Ovary (tissue), 9 donors: ENCODE data around the gene PLK1. TPM values are rescaled to one million over a fixed set of nuclear protein-coding genes. Genes with fewer than 3 reads are reported as not detected.

ENCODE experiments used
- DNase-seq, 5 donors: peaks; one replicate each; pipeline ENCODE4 v3.0.0-alpha.2; 2019 to 2020
- H3K27ac ChIP-seq, 2 donors: fragments of 200-600 bp; one replicate each; pipeline versions ENCODE4 v1.5.1 to v1.8.0; 2019 to 2022
- H3K27me3 ChIP-seq: fragments of 200-600 bp; one replicate; pipeline ENCODE4 v1.8.0; 2022
- H3K36me3 ChIP-seq: fragments of 200-600 bp; sonication (generic); one replicate; pipeline ENCODE4 v1.5.1; 2019
- H3K4me1 ChIP-seq: one replicate; pipeline ENCODE4 v1.8.1; 2013; ENCODE audit warnings: mild to moderate bottlenecking, moderate library complexity; ENCODE audit not compliant: insufficient read depth
- H3K4me3 ChIP-seq: fragments of 200-600 bp; sonication (generic); one replicate; pipeline ENCODE4 v1.5.1; 2017
- H3K9me3 ChIP-seq, 2 donors: fragments of 200-600 bp in 1 of 2; sonication (generic) in 1 of 2; one replicate each; pipeline versions ENCODE4 v1.5.1 to v1.8.1; 2013 to 2019; ENCODE audit warnings: mild to moderate bottlenecking in 1 of 2, moderate library complexity in 1 of 2
- EP300 ChIP-seq: sonication (generic); formaldehyde crosslinking; IDR thresholded peaks from one replicate; pipeline ENCODE4 v1.6.1; 2017; ENCODE audit warnings: antibody characterized with exemption
- POLR2A ChIP-seq: fragments of 450-650 bp; IDR thresholded peaks from one replicate; pipeline ENCODE4 v1.6.1; 2017; ENCODE audit warnings: antibody characterized with exemption, mild to moderate bottlenecking, moderate library complexity
- WGBS, 3 donors: extraction: QIAGEN DNeasy Blood & Tissue Kit in 1 of 3; methylation state at CpG; one replicate each; pipeline versions ENCODE4 v1.1.5 to v1.1.7; 2013 to 2017; 5-methylcytosine and 5-hydroxymethylcytosine counted together
- intact Hi-C, 4 donors: fragments of 100-400 bp; cut with DNase I; formaldehyde crosslinking; loops; one replicate each; pipeline versions ENCODE4 v1.11.0 to v1.15.1; 2022 to 2023
- polyA plus RNA-seq, 2 donors: library from polyadenylated mRNA; stranded (reverse); fragments of 200-250 nt in 1 of 2; fragments of 350-450 nt in 1 of 2; fragmentation: Illumina TruSeq in 1 of 2; extraction: RNeasy Lipid Tissue Mini Kit (QIAGEN cat#74804) in 1 of 2; gene quantifications; one replicate each; pipeline ENCODE4 v1.2.3, GENCODE V29; 2013 to 2014
- total RNA-seq, 7 donors: library from RNA; depleted of rRNA in 2 of 7; stranded (reverse); fragments of >200 nt in 2 of 7; fragmentation: NEBNext Ultra II Directional in 3 of 7; extraction: Animal tissue kit (Norgen Biotek cat#: 25700) in 3 of 7; gene quantifications; one replicate each; pipeline versions ENCODE4 v1.1.0 to v1.2.4, GENCODE V29; 2016 to 2023
- TF ChIP-seq, protein P1 (sequence below), 3 donors: fragments of 450-650 bp in 2 of 3; fragments of 200-600 bp in 1 of 3; IDR thresholded peaks; one replicate each; pipeline versions ENCODE4 v1.5.1 to v1.8.0; 2016 to 2022; ENCODE audit warnings: antibody characterized with exemption in 3 of 3, mild to moderate bottlenecking in 1 of 3
- donor health status: DM: no; HTN: no; CAD: no; lungs with moderate emphysema.
- donor health status: DM: no; HTN: no; CAD: no.
- donor health status: Bipolar disorder and iron deficiency.
- donor health status: DM: yes; HTN: yes; CAD: no.
- donor health status: DM: no; HTN: no; CAD: no.
- donor health status: DM: yes; HTN: yes; CAD: no.

The PLK1 gene
- total and polyA plus RNA-seq, 9 donors, result 1.1 to 4.7 (median 1.9) TPM

DNA sequence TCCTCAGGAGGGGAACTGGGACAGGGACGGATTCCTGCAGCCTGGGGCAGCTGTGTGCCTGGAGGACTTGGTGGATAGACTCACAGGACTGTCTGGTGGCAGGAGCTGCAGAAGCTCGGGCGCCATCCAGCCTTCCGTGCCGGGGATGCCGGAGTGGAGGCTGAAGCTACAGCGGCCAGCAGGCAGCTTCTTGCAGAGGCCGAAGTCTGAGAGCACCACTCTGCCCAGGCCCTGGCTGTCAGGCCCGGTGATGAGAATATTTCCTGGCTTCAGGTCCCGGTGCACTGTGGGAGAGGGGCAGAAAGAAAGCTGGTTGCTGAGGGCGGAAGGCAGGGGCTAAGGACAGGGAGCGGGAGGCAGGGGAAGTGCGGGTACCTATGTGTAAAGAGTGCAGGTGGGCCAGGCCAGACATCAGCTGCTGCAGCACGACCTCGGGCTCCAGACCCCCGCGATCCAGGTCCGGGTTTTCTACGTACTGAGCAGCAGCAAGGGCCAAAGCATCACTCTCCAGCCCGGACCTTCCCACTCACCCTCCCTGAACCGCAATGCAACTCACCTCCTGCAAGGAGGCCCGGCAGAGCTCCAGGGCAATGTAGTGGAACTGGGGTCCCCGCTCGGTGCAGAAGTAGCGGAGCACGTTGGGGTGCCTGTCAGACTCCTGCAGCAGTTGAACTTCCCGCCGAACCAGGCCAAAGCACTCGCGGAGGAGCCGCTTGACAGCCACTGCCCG is 16.1 kb downstream of the PLK1 start:
- no peak for TF ChIP-seq POLR2A
- TF ChIP-seq EP300, result no peak
- TF ChIP-seq, protein P1, sequence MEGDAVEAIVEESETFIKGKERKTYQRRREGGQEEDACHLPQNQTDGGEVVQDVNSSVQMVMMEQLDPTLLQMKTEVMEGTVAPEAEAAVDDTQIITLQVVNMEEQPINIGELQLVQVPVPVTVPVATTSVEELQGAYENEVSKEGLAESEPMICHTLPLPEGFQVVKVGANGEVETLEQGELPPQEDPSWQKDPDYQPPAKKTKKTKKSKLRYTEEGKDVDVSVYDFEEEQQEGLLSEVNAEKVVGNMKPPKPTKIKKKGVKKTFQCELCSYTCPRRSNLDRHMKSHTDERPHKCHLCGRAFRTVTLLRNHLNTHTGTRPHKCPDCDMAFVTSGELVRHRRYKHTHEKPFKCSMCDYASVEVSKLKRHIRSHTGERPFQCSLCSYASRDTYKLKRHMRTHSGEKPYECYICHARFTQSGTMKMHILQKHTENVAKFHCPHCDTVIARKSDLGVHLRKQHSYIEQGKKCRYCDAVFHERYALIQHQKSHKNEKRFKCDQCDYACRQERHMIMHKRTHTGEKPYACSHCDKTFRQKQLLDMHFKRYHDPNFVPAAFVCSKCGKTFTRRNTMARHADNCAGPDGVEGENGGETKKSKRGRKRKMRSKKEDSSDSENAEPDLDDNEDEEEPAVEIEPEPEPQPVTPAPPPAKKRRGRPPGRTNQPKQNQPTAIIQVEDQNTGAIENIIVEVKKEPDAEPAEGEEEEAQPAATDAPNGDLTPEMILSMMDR (IDR thresholded peaks at IDR 0.05), result no peak
- no peak for DNase-seq
- Histone ChIP-seq H3K36me3 (no peaks in the 10 kb centered on the region), H3K27ac (no peak overlapping the region), H3K27me3 (no peaks in the 10 kb centered on the region), H3K9me3 (no peaks in the 10 kb centered on the region), H3K4me3 (no peak overlapping the region), H3K4me1 (no peaks in the 10 kb centered on the region)
- 8 to 18% (median 14%) methylated on average over 32 of the region's 32 CpGs for WGBS, 3 donors
- intact Hi-C loops, result no loop called here

DNA sequence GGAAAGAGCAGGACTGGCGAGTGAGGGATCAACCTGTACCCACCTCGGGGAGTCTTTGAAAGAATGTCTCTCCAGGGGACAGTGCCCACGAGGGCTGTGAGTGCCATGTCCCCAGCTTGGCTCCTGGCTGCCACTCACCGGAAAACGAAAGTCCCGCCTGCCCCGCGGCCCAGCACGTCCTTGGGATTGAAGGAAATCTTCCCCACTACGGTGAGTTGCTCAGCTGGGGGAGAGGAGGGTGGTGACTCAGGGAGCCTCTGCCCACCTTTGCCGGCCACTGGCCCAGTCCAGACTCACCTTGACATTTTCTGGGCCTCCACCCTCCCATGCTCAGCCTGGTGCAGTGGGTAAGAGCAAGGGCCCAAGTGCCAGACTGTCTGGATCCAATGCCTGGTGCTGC is 17.1 kb downstream of the PLK1 start:
- Histone ChIP-seq H3K36me3 (no peaks in the 10 kb centered on the region), H3K27ac (no peak overlapping the region), H3K4me1 (no peaks in the 10 kb centered on the region), H3K4me3 (no peak overlapping the region), H3K9me3 (no peaks in the 10 kb centered on the region), H3K27me3 (no peaks in the 10 kb centered on the region)
- intact Hi-C loops, result no loop called here
- WGBS, 3 donors, result 73 to 83% (median 75%) methylated on average over 11 of the region's 11 CpGs
- TF ChIP-seq, protein P1 (IDR thresholded peaks at IDR 0.05), result no peak
- no peak for TF ChIP-seq POLR2A
- no peak for TF ChIP-seq EP300
- DNase-seq, result no peak

DNA sequence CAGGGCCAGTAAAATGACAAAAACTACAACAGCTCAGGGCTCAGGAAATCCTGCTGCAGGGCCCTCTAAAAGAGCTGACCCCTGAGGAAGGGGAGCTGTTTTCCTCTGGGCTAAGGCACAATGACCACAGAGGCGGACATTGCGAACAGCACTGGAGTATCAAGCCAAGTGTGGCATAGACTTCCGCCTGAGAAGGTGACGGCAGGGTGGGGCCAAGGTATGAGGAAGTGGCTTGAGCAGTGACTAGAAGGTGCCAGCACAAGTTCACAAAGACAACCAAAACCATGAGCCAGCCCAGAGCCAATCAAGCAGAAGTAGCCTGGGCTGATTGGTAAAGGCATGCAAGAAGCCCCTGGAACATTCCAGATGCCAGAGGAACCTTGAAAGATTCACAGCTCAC is 20.4 kb downstream of the PLK1 start:
- H3K27ac ChIP-seq, result no peak overlapping the region
- no peaks in the 10 kb centered on the region for H3K27me3 ChIP-seq
- intact Hi-C loops, result no loop called here
- DNase-seq, result no peak
- TF ChIP-seq POLR2A (no peak), EP300 (no peak)
- TF ChIP-seq, protein P1 (IDR thresholded peaks at IDR 0.05), result no peak
- no peaks in the 10 kb centered on the region for H3K36me3 ChIP-seq
- H3K4me3 ChIP-seq, result no peak overlapping the region
- no peaks in the 10 kb centered on the region for H3K4me1 ChIP-seq
- whole genome bisulfite sequencing, 3 donors, result 91 to 92% (median 92%) methylated on average over 4 of the region's 4 CpGs
- no peaks in the 10 kb centered on the region for H3K9me3 ChIP-seq

DNA sequence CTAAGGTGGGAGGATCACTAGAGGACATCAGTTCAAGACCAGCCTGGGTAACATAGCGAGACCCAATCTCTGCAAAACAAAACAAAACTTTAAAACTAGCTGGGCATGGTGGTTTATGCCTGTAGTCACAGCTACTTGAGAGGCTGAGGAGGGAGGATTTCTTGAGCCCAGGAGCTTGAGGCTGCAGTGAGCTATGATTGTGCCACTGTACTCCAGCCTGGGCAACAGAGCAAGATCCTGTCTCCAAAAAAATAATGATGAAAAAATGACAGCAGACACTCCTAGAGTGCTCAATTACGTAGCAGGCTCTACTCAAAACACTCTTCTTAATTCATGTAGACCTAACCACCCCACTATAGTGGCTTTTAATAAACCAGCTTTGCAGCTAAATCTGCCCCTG is 21.4 kb downstream of the PLK1 start:
- H3K36me3 ChIP-seq, result no peaks in the 10 kb centered on the region
- TF ChIP-seq POLR2A (no peak), EP300 (no peak)
- TF ChIP-seq, protein P1 (IDR thresholded peaks at IDR 0.05), result no peak
- H3K4me1 ChIP-seq, result no peaks in the 10 kb centered on the region
- no peak overlapping the region for H3K4me3 ChIP-seq
- H3K9me3 ChIP-seq, result no peaks in the 10 kb centered on the region
- H3K27ac ChIP-seq, result no peak overlapping the region
- intact Hi-C loops, result no loop called here
- no peak for DNase-seq
- 72 to 80% (median 77%) methylated on average over 2 of the region's 2 CpGs for WGBS, 3 donors
- H3K27me3 ChIP-seq, result no peaks in the 10 kb centered on the region
